Osteoblast (primary cell): ENCODE results near the gene NHERF2. TPM values are rescaled to one million over a fixed set of nuclear protein-coding genes. Genes with fewer than 3 reads are reported as not detected.

Experiments used
- DNase-seq: peaks from one replicate; pipeline ENCODE4 v3.0.0; 2011; ENCODE audit warnings: low spot score, mixed read lengths; ENCODE audit not compliant: insufficient read length; ENCODE audit errors: missing footprints
- H2AFZ ChIP-seq: 2 replicates; pipeline ENCODE4 v1.6.0; 2011; ENCODE audit warnings: mild to moderate bottlenecking, low read length
- H3K27ac ChIP-seq: 2 replicates; pipeline ENCODE4 v1.5.1; 2011; ENCODE audit warnings: mild to moderate bottlenecking, low read depth, low read length, moderate library complexity
- H3K27me3 ChIP-seq: 2 replicates; pipeline ENCODE4 v1.6.0; 2012; ENCODE audit warnings: mild to moderate bottlenecking, control low read depth, inconsistent platforms, low read length, moderate library complexity; ENCODE audit not compliant: insufficient read depth
- H3K36me3 ChIP-seq: 2 replicates; pipeline ENCODE4 v1.5.1; 2011; ENCODE audit warnings: mild to moderate bottlenecking, low read length, control low read depth, moderate library complexity; ENCODE audit not compliant: insufficient read depth
- H3K4me1 ChIP-seq: 2 replicates; pipeline ENCODE4 v1.5.1; 2011; ENCODE audit warnings: mild to moderate bottlenecking, low read length, control low read depth, moderate library complexity; ENCODE audit not compliant: insufficient read depth
- H3K4me2 ChIP-seq: 2 replicates; pipeline ENCODE4 v1.6.0; 2011; ENCODE audit warnings: mild to moderate bottlenecking, low read length; ENCODE audit not compliant: insufficient read depth
- H3K4me3 ChIP-seq: fragments of 200-600 bp; sonication (generic); 3 replicates; pipeline ENCODE4 v1.5.1; 2012; ENCODE audit warnings: mild to moderate bottlenecking, low read length, inconsistent platforms; ENCODE audit not compliant: insufficient read depth
- H3K79me2 ChIP-seq: 2 replicates; pipeline ENCODE4 v1.6.0; 2012; ENCODE audit warnings: mild to moderate bottlenecking, low read length, control low read depth, inconsistent platforms; ENCODE audit not compliant: insufficient read depth
- H3K9me3 ChIP-seq: 2 replicates; pipeline ENCODE4 v1.5.1; 2011; ENCODE audit warnings: low read depth, low read length, control low read depth
- H4K20me1 ChIP-seq: 2 replicates; pipeline ENCODE4 v1.6.0; 2012; ENCODE audit warnings: mild to moderate bottlenecking, low read length, control low read depth; ENCODE audit not compliant: insufficient read depth
- total RNA-seq: library from RNA; depleted of rRNA; stranded (reverse); fragments of >200 nt; gene quantifications from 2 replicates; pipeline ENCODE4 v1.2.3, GENCODE V29; 2012
- TF ChIP-seq, protein P1 (sequence below): IDR thresholded peaks from 2 replicates; pipeline ENCODE4 v1.5.1; 2011; ENCODE audit warnings: mild to moderate bottlenecking, low read depth, low read length, moderate library complexity; ENCODE audit errors: extremely low read depth

The NHERF2 gene
- total RNA-seq, 1 donor = 33.7 TPM

DNA sequence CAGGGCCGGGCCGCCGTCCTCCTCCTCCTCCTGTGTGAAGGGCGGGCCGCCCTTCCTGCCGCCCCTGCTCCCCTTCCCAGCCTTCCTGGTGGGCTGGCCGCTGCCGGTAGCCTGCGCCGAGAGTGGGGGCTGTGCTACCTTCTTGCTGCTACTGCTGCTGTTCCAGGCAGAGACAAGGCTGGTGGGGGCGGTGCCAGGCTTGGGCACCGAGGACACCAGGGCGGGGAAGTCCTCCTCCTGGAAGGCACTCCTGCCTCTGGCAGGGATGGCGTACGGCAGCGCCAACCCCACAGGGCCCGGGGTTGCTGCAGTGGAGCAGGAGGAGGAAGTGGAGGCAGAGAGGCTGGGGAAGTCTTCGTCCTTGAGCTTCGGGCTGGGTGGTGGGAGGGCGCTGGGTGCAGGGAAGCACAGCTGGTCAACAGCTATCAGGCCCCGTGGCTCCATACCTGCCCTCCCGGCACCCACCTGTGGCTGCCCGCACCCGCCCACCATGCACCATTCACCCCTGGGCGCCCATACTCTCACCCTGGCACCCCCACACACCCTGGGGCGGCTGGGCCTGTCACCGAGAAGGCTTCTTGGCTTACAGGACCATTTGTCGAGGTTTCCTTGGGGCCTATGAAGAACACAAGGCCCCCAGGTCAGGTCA lies 26.7 kb upstream of the NHERF2 start:
- H3K36me3 ChIP-seq = peaks cover 53% of the 10 kb centered on the region
- TF ChIP-seq, protein P1, sequence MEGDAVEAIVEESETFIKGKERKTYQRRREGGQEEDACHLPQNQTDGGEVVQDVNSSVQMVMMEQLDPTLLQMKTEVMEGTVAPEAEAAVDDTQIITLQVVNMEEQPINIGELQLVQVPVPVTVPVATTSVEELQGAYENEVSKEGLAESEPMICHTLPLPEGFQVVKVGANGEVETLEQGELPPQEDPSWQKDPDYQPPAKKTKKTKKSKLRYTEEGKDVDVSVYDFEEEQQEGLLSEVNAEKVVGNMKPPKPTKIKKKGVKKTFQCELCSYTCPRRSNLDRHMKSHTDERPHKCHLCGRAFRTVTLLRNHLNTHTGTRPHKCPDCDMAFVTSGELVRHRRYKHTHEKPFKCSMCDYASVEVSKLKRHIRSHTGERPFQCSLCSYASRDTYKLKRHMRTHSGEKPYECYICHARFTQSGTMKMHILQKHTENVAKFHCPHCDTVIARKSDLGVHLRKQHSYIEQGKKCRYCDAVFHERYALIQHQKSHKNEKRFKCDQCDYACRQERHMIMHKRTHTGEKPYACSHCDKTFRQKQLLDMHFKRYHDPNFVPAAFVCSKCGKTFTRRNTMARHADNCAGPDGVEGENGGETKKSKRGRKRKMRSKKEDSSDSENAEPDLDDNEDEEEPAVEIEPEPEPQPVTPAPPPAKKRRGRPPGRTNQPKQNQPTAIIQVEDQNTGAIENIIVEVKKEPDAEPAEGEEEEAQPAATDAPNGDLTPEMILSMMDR = no peak
- H2AFZ ChIP-seq = no peak overlapping the region
- H3K9me3 ChIP-seq = no peaks in the 10 kb centered on the region
- H3K27ac ChIP-seq = no peak overlapping the region
- H4K20me1 ChIP-seq = peaks cover 32% of the 10 kb centered on the region
- peaks cover 40% of the 10 kb centered on the region for H3K79me2 ChIP-seq
- H3K4me2 ChIP-seq = no peak overlapping the region
- no peak overlapping the region for H3K4me3 ChIP-seq
- DNase-seq = no peak
- no peaks in the 10 kb centered on the region for H3K27me3 ChIP-seq
- peaks cover 6% of the 10 kb centered on the region for H3K4me1 ChIP-seq

DNA sequence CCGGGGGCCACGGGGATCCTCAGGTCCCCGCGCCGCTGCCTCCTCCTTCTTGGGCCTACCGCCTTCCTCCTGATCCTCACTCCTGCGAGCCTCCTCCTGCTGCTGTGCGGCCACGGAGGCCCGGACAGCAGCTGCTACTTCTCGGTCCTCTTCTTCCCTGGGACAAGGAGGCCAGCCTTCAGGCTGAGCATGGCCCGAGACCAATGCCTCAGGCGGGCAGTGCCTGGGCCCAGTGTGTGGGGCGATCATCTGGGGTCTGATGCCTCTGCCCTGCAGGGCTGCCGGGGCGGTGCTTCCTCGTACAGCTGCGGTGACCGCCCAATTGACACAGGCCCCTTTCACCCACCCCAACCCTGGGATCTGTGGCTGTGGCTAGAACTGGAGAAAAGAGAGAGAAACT lies 25.7 kb upstream of the NHERF2 start:
- no peak overlapping the region for H3K4me3 ChIP-seq
- H3K9me3 ChIP-seq = no peaks in the 10 kb centered on the region
- no peak overlapping the region for H3K27ac ChIP-seq
- peaks cover 42% of the 10 kb centered on the region for H4K20me1 ChIP-seq
- TF ChIP-seq, protein P1 = no peak
- DNase-seq = no peak
- H3K27me3 ChIP-seq = no peaks in the 10 kb centered on the region
- H3K79me2 ChIP-seq = peaks cover 50% of the 10 kb centered on the region
- H3K4me2 ChIP-seq = no peak overlapping the region
- peaks cover 6% of the 10 kb centered on the region for H3K4me1 ChIP-seq
- H3K36me3 ChIP-seq = peaks cover 53% of the 10 kb centered on the region
- H2AFZ ChIP-seq = no peak overlapping the region

DNA sequence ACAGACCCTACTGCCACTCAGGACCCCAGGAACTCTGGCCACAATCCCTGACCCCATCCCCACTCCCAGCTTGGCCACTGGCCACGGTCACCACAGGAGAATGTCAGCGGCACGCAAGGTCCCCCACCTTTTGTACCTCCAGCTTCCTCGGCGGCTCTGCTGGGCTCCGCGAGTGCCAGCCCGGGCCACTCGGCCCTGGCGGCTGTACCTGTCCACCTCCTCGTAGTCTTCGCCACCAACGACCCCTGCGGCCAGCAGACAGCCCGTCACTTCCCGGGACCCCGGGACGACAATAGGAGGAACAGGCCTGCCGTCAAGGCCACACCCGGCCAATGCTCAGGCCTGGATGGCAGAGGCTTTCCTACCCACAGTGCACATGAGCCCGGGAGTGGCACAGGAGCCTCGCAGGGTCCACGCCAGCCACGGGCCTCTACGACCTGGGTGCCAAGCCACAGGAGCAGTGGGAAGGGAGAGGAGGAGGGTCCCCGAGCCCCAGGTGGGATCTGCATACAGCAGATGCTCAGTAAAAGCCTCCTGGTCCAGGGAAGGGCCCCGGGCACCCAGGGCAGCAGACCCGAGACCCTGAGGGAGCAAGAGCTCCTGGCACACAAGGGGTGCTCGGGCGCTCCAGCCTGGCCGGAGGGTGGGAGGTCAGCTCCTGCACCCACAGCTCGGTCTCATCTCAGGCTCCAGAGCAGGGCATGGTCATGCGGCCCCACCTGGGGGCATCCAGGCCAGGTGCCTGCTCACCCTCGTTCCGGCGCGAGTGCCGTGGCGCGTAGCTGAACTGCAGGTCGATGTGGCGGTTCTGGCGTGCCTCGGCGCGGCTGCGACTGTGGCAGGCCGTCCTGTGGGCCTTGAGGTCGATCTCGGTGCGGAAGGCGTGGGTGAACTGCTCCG lies 25.0 kb upstream of the NHERF2 start:
- no peaks in the 10 kb centered on the region for H3K27me3 ChIP-seq
- peaks cover 48% of the 10 kb centered on the region for H4K20me1 ChIP-seq
- peaks cover 57% of the 10 kb centered on the region for H3K79me2 ChIP-seq
- H2AFZ ChIP-seq = no peak overlapping the region
- DNase-seq = no peak
- no peak overlapping the region for H3K27ac ChIP-seq
- no peak overlapping the region for H3K4me2 ChIP-seq
- H3K4me1 ChIP-seq = peaks cover 6% of the 10 kb centered on the region
- H3K36me3 ChIP-seq = peaks cover 52% of the 10 kb centered on the region
- no peaks in the 10 kb centered on the region for H3K9me3 ChIP-seq
- no peak overlapping the region for H3K4me3 ChIP-seq
- TF ChIP-seq, protein P1 = no peak
